ENCODE results near the gene APOL2. TPM values are rescaled to one million over a fixed set of nuclear protein-coding genes. Genes with fewer than 3 reads are reported as not detected.
"Not testable (repeated sequence)": the region's sequence is repeated elsewhere in the genome, so short reads cannot be mapped to it uniquely, and the experiment has no call there.

Gene APOL2
- total and polyA plus RNA-seq, 4 donors: 19.9 to 37.8 (median 30.0) TPM

GRCh38 chr22:36263886-36264664, 24.7 kb upstream of the APOL2 start:
- not testable (repeated sequence) for H3K27me3 ChIP-seq (ENCODE audit: control insufficient read depth, insufficient read depth, low read length); H3K9me3 ChIP-seq (ENCODE audit: control insufficient read depth, insufficient read depth, low read length); H3K4me3 ChIP-seq (ENCODE audit: low read depth, low read length); DNase-seq (ENCODE audit: low read depth in 4 of 6, low spot score in 6 of 6); H3K27ac ChIP-seq (ENCODE audit: low read depth, low read length); H3K36me3 ChIP-seq (ENCODE audit: control insufficient read depth, insufficient read depth, low read length)
- H3K4me1 ChIP-seq (ENCODE audit: control insufficient read depth, insufficient read depth, low read length): peaks cover 14% of the 10 kb centered on the region
- 40% methylated on average over 1 of the region's 7 CpGs for WGBS (ENCODE audit: insufficient coverage)

GRCh38 chr22:36263216-36263673, 23.9 kb upstream of the APOL2 start:
- not testable (repeated sequence) for H3K9me3 ChIP-seq (ENCODE audit: control insufficient read depth, insufficient read depth, low read length); H3K27me3 ChIP-seq (ENCODE audit: control insufficient read depth, insufficient read depth, low read length); H3K4me3 ChIP-seq (ENCODE audit: low read depth, low read length); DNase-seq (ENCODE audit: low read depth in 4 of 6, low spot score in 6 of 6); H3K36me3 ChIP-seq (ENCODE audit: control insufficient read depth, insufficient read depth, low read length); H3K27ac ChIP-seq (ENCODE audit: low read depth, low read length)
- peaks cover 20% of the 10 kb centered on the region for H3K4me1 ChIP-seq (ENCODE audit: control insufficient read depth, insufficient read depth, low read length)
- no CpG with 5 or more reads among the region's 5 CpGs for WGBS (ENCODE audit: insufficient coverage)

GRCh38 chr22:36262307-36262706, 23.0 kb upstream of the APOL2 start:
- H3K27ac ChIP-seq (ENCODE audit: low read depth, low read length); DNase-seq (ENCODE audit: low read depth in 4 of 6, low spot score in 6 of 6); H3K36me3 ChIP-seq (ENCODE audit: control insufficient read depth, insufficient read depth, low read length); H3K4me3 ChIP-seq (ENCODE audit: low read depth, low read length); H3K27me3 ChIP-seq (ENCODE audit: control insufficient read depth, insufficient read depth, low read length); H3K9me3 ChIP-seq (ENCODE audit: control insufficient read depth, insufficient read depth, low read length): not testable (repeated sequence)
- peaks cover 28% of the 10 kb centered on the region for H3K4me1 ChIP-seq (ENCODE audit: control insufficient read depth, insufficient read depth, low read length)
- WGBS (ENCODE audit: insufficient coverage): 100% methylated on average over 3 of the region's 3 CpGs

- WGBS (ENCODE audit: insufficient coverage): 77% methylated on average over 4 of the region's 6 CpGs
- H3K9me3 ChIP-seq (ENCODE audit: control insufficient read depth, insufficient read depth, low read length); H3K27ac ChIP-seq (ENCODE audit: low read depth, low read length); H3K36me3 ChIP-seq (ENCODE audit: control insufficient read depth, insufficient read depth, low read length); DNase-seq (ENCODE audit: low read depth in 4 of 6, low spot score in 6 of 6); H3K4me3 ChIP-seq (ENCODE audit: low read depth, low read length); H3K27me3 ChIP-seq (ENCODE audit: control insufficient read depth, insufficient read depth, low read length): not testable (repeated sequence)
- peaks cover 29% of the 10 kb centered on the region for H3K4me1 ChIP-seq (ENCODE audit: control insufficient read depth, insufficient read depth, low read length)
Measured at GRCh38 chr22:36261675-36262074, 22.3 kb upstream of the APOL2 start.

- WGBS (ENCODE audit: insufficient coverage): 100% methylated on average over 1 of the region's 14 CpGs
- H3K36me3 ChIP-seq (ENCODE audit: control insufficient read depth, insufficient read depth, low read length): no peaks in the 10 kb centered on the region
- H3K27ac ChIP-seq (ENCODE audit: low read depth, low read length): peak overlapping the region; percentile 43
- H3K4me1 ChIP-seq (ENCODE audit: control insufficient read depth, insufficient read depth, low read length): peaks cover 35% of the 10 kb centered on the region
- no peak for DNase-seq (ENCODE audit: low read depth in 4 of 6, low spot score in 6 of 6)
- H3K4me3 ChIP-seq (ENCODE audit: low read depth, low read length): no peak overlapping the region
- no peaks in the 10 kb centered on the region for H3K27me3 ChIP-seq (ENCODE audit: control insufficient read depth, insufficient read depth, low read length)
- H3K9me3 ChIP-seq (ENCODE audit: control insufficient read depth, insufficient read depth, low read length): no peaks in the 10 kb centered on the region
Measured at GRCh38 chr22:36259615-36260300, 20.4 kb upstream of the APOL2 start.

GRCh38 chr22:36258701-36259614, 19.6 kb upstream of the APOL2 start:
- Histone ChIP-seq H3K36me3 (ENCODE audit: control insufficient read depth, insufficient read depth, low read length) (no peaks in the 10 kb centered on the region), H3K4me3 (ENCODE audit: low read depth, low read length) (no peak overlapping the region), H3K9me3 (ENCODE audit: control insufficient read depth, insufficient read depth, low read length) (no peaks in the 10 kb centered on the region), H3K27ac (ENCODE audit: low read depth, low read length) (peak overlapping the region; percentile 43), H3K4me1 (ENCODE audit: control insufficient read depth, insufficient read depth, low read length) (peaks cover 43% of the 10 kb centered on the region), H3K27me3 (ENCODE audit: control insufficient read depth, insufficient read depth, low read length) (no peaks in the 10 kb centered on the region)
- WGBS (ENCODE audit: insufficient coverage): 42% methylated on average over 6 of the region's 16 CpGs
- peak in 2 of 6 donors; percentile 73 to 81 for DNase-seq (ENCODE audit: low read depth in 4 of 6, low spot score in 6 of 6)

GRCh38 chr22:36257948-36258670, 18.8 kb upstream of the APOL2 start:
- Histone ChIP-seq H3K27me3 (ENCODE audit: control insufficient read depth, insufficient read depth, low read length) (no peaks in the 10 kb centered on the region), H3K9me3 (ENCODE audit: control insufficient read depth, insufficient read depth, low read length) (no peaks in the 10 kb centered on the region), H3K27ac (ENCODE audit: low read depth, low read length) (peak overlapping the region; percentile 43), H3K36me3 (ENCODE audit: control insufficient read depth, insufficient read depth, low read length) (no peaks in the 10 kb centered on the region), H3K4me1 (ENCODE audit: control insufficient read depth, insufficient read depth, low read length) (peaks cover 49% of the 10 kb centered on the region), H3K4me3 (ENCODE audit: low read depth, low read length) (no peak overlapping the region)
- DNase-seq (ENCODE audit: low read depth in 4 of 6, low spot score in 6 of 6): no peak
- 96% methylated on average over 12 of the region's 13 CpGs for WGBS (ENCODE audit: insufficient coverage)

- Histone ChIP-seq H3K36me3 (ENCODE audit: control insufficient read depth, insufficient read depth, low read length) (no peaks in the 10 kb centered on the region), H3K4me1 (ENCODE audit: control insufficient read depth, insufficient read depth, low read length) (peaks cover 50% of the 10 kb centered on the region), H3K27me3 (ENCODE audit: control insufficient read depth, insufficient read depth, low read length) (no peaks in the 10 kb centered on the region), H3K4me3 (ENCODE audit: low read depth, low read length) (no peak overlapping the region), H3K27ac (ENCODE audit: low read depth, low read length) (no peak overlapping the region), H3K9me3 (ENCODE audit: control insufficient read depth, insufficient read depth, low read length) (no peaks in the 10 kb centered on the region)
- 83% methylated on average over 7 of the region's 8 CpGs for WGBS (ENCODE audit: insufficient coverage)
- no peak for DNase-seq (ENCODE audit: low read depth in 4 of 6, low spot score in 6 of 6)
Measured at GRCh38 chr22:36257308-36257707, 18.0 kb upstream of the APOL2 start.

- Histone ChIP-seq H3K36me3 (ENCODE audit: control insufficient read depth, insufficient read depth, low read length) (no peaks in the 10 kb centered on the region), H3K4me3 (ENCODE audit: low read depth, low read length) (no peak overlapping the region), H3K27ac (ENCODE audit: low read depth, low read length) (no peak overlapping the region), H3K9me3 (ENCODE audit: control insufficient read depth, insufficient read depth, low read length) (no peaks in the 10 kb centered on the region), H3K27me3 (ENCODE audit: control insufficient read depth, insufficient read depth, low read length) (no peaks in the 10 kb centered on the region), H3K4me1 (ENCODE audit: control insufficient read depth, insufficient read depth, low read length) (peaks cover 47% of the 10 kb centered on the region)
- WGBS (ENCODE audit: insufficient coverage): 76% methylated on average over 2 of the region's 3 CpGs
- DNase-seq (ENCODE audit: low read depth in 4 of 6, low spot score in 6 of 6): no peak
Measured at GRCh38 chr22:36256478-36256877, 17.2 kb upstream of the APOL2 start.
